Fibroblast of pulmonary artery (primary cell): ENCODE results near the gene PRC1.

Experiments used
- DNase-seq: peaks from one replicate; pipeline ENCODE4 v3.0.0-alpha.2; 2010; ENCODE audit warnings: low read depth
- H3K4me3 ChIP-seq: replicated peaks from 2 replicates; pipeline ENCODE4 v1.5.1; 2011; ENCODE audit warnings: low read depth, mild to moderate bottlenecking, control low read depth, low read length, moderate library complexity
- CTCF ChIP-seq: IDR thresholded peaks from 2 replicates; pipeline ENCODE4 v1.5.1; 2011; ENCODE audit warnings: mild to moderate bottlenecking, control low read depth, low read length, inconsistent platforms; ENCODE audit errors: missing control alignments

PRC1 gene

DNA sequence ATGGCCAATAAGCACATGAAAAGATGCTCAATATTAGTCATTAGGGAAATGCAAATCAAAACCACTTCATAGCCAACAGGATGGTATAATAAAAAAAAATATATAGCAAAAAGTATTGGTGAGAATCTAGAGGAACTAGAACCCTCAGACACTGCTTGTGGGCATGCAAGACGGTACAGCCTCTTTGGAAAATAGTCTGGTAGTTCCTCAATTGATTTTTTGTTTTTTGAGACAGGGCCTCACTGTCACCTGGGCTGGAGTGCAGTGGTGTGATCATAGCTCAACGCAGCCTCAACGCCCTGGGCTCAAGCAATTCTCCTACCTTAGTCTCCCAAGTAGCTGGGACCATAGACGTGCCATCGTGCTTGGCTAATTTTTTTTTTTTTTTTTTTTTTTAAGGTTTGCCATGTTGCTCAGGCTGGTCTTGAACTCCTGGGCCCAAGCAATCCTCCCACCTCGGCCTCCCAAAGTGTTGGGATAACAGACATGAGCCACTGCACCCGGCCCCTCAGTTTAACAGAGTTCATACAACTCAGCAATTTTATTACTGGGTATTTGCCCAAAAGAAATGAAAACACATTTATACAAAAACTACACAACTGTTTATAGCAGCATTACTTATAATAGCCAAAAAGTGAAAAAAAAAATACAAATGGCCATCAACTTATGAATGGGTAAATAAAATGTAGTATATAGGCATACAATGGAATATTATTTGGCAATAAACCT lies 5.1 kb downstream of the PRC1 start:
- DNase-seq: no peak
- no peak overlapping the region for H3K4me3 ChIP-seq
- no peak for TF ChIP-seq CTCF

DNA sequence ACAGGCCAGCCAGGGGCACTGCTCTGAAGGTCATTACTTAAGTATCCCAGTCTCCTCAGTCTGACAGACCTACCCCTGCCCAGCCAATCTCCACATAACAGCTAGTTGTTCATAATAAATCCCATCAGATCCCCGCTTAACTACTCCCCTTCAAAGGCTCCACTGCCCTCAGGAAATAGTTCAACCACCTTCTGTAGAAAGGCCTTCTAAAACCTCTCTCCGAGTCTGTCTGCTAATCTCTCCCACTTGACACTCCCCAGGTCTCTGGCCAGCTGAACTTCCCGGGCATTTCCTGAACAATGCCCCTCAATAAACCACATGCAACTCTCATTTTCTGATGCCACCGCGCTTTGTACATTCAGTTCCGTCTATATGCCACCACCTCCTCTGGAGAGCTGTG lies 6.0 kb downstream of the PRC1 start:
- TF ChIP-seq CTCF: no peak
- DNase-seq: no peak
- H3K4me3 ChIP-seq: no peak overlapping the region

DNA sequence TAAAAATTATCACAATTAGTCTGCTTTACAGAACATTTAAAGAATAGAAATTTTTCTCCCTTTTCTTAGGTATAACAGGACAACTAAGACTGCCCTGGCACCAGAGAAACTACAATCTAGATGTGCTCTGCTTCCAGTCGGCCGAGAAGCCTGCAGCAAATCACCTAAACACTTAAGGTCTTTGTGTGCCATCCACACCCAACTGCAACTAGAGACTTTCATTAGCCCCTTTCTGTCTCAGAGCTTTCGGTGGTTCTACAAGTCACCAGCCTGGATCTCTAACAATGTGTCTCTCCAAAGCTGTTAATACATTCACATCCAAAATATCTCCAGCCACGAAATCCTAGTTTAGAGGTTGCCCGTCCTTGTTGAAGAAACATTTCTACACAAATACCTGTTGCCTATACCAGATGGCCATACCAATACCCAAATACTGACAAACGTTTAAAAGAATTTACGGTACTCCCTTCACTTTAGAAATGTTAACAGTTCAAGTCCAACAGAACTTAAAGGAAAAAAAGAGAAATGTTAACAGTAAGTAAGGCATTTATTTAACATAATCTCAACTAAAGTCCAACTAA lies 6.7 kb downstream of the PRC1 start:
- TF ChIP-seq CTCF: no peak
- DNase-seq: no peak
- no peak overlapping the region for H3K4me3 ChIP-seq

DNA sequence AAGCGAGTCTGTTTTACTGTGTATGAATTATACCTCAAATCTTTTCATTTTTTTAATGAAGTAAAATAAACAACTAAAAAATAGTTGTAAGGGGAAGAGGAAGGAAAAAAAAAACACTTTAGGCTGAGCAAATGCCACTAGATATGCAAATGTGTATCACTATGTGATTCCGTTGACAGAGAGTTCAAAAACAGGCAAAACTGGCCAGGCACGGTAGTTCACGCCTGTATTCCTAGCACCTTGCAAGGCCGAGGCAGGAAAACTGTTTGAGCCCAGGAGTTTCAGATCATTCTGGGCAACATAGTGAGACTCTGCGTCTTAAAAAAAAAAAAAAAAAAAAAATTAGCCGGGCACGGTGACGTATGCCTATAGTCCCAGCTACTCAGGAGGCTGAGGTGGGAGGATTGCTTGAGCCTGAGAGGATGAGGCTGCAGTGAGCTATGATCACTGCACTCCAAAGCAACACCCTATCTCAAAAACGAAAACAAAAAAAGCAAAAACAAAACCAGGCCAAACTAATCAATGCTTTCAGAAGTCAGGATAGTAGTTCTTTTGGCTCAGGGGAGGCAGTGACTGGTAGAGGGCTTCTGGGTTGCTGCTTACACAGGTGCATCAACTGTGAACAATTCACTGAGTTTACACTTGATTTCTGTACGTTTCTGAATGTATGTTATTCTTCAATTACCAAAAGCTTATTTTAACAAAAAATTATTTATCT lies 7.4 kb downstream of the PRC1 start:
- H3K4me3 ChIP-seq: no peak overlapping the region
- TF ChIP-seq CTCF: no peak
- DNase-seq: no peak

DNA sequence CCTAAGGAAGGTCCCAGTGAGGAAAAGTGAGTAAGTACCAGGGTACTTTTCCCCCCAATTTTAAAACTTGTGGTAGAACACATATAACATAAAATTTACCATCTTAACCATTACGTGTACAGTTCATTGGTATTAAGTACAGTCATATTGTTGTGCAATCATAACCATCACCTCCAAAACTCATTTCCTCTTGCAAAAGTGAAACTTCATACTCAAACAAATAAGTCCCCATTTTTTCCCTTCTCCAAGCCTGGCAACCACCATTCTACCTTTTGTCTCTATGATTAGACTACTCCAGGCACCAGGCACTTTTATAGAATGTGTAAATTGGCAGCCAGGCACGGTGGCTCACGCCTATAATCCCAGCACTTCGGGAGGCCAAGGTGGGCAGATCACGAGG lies 12.2 kb downstream of the PRC1 start:
- peak; percentile 65 for DNase-seq
- H3K4me3 ChIP-seq: no peak overlapping the region
- no peak for TF ChIP-seq CTCF

- no peak overlapping the region for H3K4me3 ChIP-seq
- no peak for TF ChIP-seq CTCF
- DNase-seq: no peak
These were observed 12.7 kb downstream of the PRC1 start for GRCh38 chr15:90981681-90982080.
